IPS-NIHi7 (cell line): Measurements from ENCODE around the gene HOXC11.

Experiments used
- DNase-seq: peaks from one replicate; pipeline ENCODE4 v3.0.0; 2012; ENCODE audit warnings: mixed read lengths; ENCODE audit errors: extremely low spot score

The HOXC11 gene

DNA sequence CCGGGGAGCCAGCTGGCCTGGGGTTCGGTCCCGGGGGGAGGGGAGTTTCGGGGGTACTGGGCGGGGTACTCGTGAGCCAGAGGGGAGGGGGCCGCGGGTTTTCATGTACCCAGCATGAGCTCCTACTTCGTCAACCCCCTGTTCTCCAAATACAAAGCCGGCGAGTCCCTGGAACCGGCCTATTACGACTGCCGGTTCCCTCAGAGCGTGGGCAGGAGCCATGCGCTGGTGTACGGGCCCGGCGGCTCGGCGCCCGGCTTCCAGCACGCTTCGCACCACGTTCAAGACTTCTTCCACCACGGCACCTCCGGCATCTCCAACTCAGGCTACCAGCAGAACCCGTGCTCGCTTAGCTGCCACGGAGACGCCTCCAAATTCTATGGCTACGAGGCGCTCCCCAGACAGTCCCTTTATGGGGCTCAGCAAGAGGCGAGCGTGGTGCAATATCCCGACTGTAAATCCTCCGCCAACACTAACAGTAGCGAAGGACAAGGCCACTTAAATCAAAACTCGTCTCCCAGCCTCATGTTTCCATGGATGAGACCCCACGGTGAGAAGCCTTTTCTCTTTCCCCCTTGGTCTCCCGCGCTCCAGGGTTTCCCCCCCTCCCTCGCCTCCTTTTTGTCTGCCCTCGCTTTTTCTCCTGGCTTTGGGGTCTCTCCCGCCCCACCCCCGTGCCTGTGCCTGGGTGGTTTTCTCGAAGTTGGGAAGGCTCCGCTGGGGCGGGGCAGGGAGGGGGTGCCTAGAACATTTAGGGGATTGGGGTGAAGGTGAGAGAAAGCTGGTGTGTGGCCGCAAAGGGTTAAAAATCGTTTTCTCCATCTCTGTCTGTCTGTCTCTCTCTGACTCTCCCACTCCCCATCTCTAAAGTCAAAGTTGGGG is 36.5 kb downstream of the HOXC11 start:
- DNase-seq = no peak

DNA sequence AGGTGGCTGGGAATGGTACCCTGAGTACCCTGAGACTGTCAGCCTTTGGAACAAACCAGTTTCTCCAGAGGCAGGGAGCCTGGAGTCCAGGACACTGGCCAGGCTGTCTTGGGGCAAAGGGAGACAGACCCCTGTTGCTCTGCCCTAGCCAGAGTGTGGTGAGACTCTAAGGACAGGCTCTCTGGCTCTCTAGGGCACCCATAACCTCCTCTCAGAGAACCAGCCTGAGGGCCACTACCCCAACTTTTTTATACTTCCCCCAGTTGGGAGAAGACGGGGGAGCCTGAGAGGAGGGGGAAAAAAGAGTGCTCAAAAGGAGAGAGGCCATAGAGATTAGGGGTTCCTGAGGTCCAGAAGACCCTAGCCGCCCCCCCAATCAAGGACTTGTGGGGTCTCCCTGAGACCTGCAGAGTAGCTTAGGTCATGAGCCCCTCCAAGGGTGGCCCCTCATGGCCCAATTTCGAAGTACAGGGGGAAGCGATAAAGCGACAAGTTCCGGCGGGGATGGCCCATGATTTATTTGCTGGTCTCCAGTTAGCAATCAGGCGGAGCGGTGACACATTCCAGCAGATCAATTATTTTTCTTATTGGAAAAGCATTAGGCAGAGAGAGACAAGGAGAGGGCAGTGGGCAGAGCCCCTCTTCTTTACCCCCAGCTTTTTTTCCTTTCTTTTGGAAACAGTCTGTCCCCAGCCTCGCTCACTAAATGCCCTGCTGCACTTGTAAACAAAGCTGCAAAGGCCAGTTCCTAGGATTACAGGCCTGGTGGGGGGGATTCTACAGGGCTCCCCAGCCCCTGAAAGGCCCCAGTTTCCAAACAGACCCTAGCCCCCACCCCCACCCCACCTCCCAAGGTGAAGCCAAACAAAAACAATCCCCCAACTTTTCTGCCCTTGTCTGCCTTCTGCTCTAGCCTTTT is 37.4 kb downstream of the HOXC11 start:
- no peak for DNase-seq

- no peak for DNase-seq
These were observed 38.2 kb downstream of the HOXC11 start for GRCh38 chr12:54010972-54011664.

- DNase-seq = no peak
These were observed 39.0 kb downstream of the HOXC11 start for GRCh38 chr12:54011665-54012532.

- no peak for DNase-seq
These were observed 39.9 kb downstream of the HOXC11 start for GRCh38 chr12:54012631-54013409.

DNA sequence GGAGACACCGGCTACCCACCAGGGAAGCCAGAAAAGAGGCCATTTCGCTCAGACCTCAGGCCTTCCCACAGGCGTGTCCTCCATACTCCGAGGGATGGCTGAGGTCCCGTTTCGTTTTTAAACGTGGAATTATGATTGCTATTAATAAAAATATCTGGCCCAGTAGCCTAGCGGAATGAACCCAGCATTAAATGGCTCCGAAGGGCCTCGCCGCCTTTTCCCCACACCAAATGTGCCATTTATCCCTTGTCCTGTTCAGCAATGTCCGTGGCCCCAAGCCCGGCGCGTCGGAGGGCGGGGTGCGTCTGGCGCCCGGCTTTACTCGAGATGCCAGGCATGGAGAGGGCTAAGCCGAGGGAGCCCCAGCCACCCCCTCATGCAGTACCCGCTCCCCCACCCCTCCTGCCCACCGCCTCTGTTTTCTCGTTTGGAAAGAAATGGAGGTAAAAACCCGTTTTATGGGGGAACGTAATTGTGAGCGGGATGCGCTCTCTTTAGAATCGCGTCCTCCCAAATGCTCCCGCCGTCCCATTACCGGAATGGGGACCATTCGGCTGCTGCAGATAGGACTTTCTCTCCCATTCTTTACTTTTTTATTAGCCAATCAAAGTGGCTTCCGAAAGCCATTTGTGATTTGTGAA is 41.6 kb downstream of the HOXC11 start:
- no peak for DNase-seq

DNA sequence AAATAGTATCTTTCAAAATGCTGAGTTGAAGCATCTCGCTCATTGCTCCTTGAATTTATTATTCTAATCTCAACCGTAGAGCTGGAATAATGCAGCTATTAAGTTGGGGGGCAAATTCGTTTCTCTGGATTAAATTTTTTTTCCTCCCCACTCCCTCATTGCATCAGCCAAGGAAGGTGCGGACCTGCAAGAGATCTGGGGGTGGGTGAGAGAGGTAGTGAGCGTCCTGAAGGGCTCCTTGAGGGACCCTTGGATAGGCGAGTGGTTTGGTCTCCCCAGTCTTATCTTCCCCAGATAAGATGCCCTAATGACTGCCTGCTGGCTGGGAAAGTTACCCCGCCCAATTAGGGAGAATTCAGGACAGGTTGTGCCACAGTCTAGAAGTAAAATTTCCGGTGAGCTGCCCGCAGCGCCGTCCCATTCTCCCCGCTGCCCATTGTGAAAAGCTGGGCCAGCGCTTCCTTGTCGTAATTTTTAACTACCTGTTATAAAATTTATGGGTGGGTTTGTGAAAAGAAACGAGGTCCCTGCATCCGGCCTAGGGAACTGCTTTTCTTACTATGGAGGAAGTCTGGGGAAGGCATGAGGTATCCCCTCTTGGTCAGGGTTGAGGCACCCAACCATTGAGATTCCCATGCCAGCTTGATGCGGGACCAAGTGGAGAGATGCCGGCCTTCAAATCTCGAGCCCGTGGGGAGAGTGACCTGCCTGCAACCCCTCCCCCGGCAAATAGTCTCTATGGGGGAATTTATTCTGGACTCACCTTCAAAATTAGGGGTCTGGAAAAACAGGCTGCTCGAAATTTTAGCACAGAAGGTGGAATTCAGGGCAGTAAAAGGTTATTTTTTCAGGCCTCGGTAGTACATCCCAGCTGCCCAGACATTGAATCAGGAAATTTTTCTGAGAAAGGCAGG is 42.3 kb downstream of the HOXC11 start:
- DNase-seq = no peak

DNA sequence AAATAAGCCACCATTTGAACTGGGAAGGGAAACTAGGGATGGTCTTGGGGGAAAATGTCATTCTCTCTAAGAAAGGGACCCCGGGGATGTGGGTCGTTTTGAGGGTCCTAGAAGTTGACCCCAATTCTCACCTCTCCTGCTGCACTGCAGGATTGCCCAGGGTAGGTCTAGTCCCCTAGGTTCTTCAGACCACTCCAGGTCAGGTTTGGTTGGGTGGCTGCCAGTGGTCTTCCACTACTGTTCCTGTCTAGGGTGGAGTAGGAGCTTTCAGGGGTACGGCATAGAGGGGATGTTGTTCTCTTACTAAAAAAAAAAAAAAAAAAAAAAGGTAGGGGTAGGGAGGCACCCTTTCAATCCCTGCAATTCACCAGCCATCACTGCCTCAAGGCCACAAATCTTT is 43.1 kb downstream of the HOXC11 start:
- no peak for DNase-seq

DNA sequence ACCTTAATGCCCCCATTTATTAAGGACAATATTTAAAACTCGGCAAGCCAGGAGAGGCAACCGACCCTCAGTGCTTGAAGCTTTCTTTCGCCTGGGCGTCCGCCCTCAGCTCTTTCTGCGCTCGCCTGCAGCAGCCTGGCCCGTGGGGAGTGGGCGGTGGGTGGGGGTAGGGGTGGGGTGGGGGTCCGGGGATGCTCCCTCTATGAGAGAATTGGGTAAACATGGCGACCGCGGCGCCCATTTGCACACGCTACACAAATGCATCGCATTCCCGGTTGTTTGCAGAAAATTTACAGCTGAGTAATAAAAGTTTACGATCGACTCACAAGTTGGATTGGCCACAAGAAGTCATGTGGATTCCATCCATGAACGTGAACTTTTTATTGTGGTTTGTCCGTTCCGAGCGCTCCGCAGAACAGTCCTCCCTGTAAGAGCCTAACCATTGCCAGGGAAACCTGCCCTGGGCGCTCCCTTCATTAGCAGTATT is 43.6 kb downstream of the HOXC11 start:
- DNase-seq = no peak

- DNase-seq = no peak
These were observed 44.3 kb downstream of the HOXC11 start for GRCh38 chr12:54017027-54017788.

DNA sequence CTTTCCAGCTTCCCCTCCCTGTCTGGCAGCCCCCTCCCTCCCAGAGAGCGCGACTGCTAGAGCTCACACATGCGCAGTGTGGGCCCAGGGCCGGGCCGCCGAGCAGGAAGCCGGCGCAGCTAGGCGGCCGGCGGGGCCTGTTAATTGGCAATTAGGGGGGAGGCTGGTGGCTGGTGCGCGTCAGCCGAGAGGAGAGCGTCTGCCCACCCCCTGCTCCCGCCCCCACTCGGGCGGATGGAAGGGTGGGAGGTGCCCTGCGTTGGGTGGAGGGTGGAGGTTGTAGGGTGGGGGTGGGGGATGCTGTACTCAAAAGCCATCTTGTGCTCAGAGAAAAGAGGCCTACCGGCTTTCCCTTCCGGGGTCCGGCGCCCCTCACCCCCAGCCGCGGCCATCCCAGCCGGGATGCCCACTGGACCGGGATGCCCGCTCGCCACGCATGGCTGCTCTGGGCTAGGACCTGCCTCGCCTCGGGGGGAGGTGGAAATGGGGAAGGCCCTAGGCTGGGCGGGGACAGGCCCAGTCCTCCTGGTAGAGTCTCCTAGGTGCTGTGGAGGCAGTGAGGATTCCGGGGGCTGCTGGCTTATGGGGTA is 45.0 kb downstream of the HOXC11 start:
- peak; percentile 89 for DNase-seq

GRCh38 chr12:54018468-54018984 is 45.6 kb downstream of the HOXC11 start:
- DNase-seq = no peak

DNA sequence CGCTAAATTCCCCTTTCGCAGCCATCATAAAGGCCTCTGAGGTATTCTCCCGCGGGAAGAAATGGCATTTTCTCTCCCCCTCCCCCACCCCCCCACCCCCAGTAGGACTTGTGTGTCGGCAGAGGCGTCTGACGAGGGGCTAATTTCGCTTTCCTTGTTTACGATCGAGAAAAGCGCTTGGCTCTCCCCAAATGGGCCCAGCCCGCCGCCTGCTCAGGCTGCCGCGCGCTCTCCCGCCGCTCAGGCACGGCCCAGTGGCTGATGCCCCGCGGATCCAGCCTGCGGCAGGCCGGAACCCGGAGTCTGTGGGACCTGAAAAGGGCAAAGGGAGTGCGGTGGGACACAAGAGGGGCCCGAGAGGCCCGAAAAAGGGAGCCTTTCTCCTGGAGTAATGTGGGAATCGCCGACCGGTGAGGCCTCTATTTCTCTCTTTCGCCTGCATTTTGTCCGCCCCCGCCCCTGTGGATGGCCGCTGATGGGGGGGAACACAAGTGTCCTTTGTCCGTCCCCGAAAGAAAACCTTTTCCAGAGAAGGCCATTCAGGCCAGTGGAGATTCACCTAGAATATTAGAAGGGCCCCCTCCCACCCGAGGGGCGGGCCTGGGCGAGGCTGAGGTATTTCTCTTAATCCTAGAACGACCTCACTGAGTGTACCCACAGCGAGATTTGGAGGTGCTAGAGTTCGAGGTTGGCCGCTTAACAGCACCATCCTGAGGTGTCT is 46.3 kb downstream of the HOXC11 start:
- DNase-seq = no peak

DNA sequence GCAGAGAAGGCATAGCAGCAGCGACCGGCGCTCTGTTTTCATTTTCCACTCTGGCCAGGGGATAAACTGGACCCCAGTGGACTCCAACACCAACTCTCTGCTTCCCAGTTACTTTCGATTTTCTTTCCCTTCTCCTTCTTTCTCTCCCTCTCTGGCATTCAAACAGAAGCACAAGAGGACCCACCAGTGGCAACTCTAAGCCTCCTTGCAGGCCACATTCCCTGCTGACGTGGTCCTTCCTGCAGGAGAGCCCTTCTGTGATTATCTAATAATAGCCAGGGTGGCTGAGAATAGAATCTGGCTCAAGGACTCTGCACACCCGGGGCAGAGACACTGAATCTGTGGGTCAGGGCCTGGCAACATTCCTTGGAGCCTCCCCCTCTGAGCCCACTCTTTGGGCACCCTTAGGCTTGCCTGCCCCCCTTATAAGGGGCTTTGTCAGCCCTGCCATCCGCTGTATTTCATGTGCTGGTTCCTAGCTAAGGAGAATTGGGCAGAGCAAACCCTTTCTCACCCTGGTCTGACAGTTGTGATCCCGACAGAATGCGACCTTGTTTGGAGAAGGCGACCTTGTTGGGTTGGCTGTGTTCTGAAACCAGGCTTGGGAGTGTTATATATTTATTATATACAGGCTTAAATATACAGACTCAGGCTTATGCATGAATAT is 47.1 kb downstream of the HOXC11 start:
- DNase-seq = no peak

DNA sequence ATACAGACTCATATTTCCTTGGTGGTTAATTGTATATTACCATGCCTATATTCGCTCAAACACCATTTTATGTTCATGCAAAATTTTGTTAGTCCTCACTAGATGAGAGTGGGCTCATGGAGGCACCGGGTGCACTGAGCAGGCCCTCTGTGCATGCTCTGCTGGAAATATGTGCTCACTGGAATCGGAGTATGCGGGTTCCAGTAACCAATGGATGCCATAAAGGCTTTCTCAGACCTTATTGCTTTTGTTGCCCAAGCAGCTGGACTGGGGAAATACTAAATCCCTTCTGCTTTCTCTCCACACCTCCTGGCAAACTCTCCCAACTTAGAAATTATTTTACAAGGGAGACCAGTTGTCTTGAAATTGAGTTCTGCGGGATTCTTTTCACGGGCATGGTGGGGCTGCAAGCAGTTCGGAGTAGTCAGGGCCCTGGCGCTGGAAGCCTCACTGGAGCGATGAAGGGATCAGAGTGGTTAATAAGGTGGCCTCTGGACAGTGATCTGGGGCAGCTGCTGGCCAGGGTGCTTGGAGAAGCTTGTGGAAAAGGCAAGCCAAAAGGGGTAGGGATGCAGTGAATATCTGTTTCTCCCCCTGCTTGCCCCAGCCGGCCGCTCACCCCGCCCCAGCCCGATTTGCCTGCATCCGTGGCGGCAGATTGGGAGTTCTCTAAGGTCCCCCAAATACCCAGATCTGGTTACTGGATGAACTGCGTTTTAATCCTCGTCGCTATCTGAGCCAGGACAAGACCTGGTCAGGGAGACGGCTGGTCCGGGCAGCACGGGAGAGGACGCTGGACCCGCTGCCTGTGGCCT is 47.9 kb downstream of the HOXC11 start:
- no peak for DNase-seq
